ENCODE measurements around the gene RXRG.

RXRG gene

GRCh38 chr1:165449131-165449530 lies 4.2 kb upstream of the RXRG start:
- DNase-seq = no peak

- DNase-seq = no peak
These were observed 462 bp upstream of the RXRG start for GRCh38 chr1:165445388-165445787.

GRCh38 chr1:165443539-165444311 lies 1.2 kb downstream of the RXRG start:
- DNase-seq = no peak

GRCh38 chr1:165442653-165443052 lies 2.3 kb downstream of the RXRG start:
- no peak for DNase-seq

- DNase-seq = no peak
These were observed 2.9 kb downstream of the RXRG start for GRCh38 chr1:165442053-165442452.

- DNase-seq = no peak
These were observed 3.6 kb downstream of the RXRG start for GRCh38 chr1:165441166-165441880.

- no peak for DNase-seq
These were observed 5.6 kb downstream of the RXRG start for GRCh38 chr1:165439330-165439729.

- DNase-seq = no peak
These were observed 7.9 kb downstream of the RXRG start for GRCh38 chr1:165436994-165437393.

GRCh38 chr1:165435801-165436200 lies 9.1 kb downstream of the RXRG start:
- DNase-seq = no peak

- no peak for DNase-seq
These were observed 10.6 kb downstream of the RXRG start for GRCh38 chr1:165434281-165434680.

- DNase-seq = peak; percentile 24
These were observed 13.8 kb downstream of the RXRG start for GRCh38 chr1:165431079-165431478.

GRCh38 chr1:165426745-165427144 lies 18.2 kb downstream of the RXRG start:
- no peak for DNase-seq

- DNase-seq = no peak
These were observed 19.3 kb downstream of the RXRG start for GRCh38 chr1:165425621-165426020.

- peak; percentile 47 for DNase-seq
These were observed 20.3 kb downstream of the RXRG start for GRCh38 chr1:165424454-165425216.

- no peak for DNase-seq
These were observed 21.8 kb downstream of the RXRG start for GRCh38 chr1:165423136-165423535.

- no peak for DNase-seq
These were observed 24.3 kb downstream of the RXRG start for GRCh38 chr1:165420655-165421054.

- no peak for DNase-seq
These were observed 25.1 kb downstream of the RXRG start for GRCh38 chr1:165419839-165420238.

GRCh38 chr1:165418195-165418594 lies 26.7 kb downstream of the RXRG start:
- no peak for DNase-seq

GRCh38 chr1:165416876-165417275 lies 28.1 kb downstream of the RXRG start:
- DNase-seq = no peak

- no peak for DNase-seq
These were observed 29.9 kb downstream of the RXRG start for GRCh38 chr1:165415068-165415467.

- no peak for DNase-seq
These were observed 30.3 kb downstream of the RXRG start for GRCh38 chr1:165414620-165415019.

- no peak for DNase-seq
These were observed 33.5 kb downstream of the RXRG start for GRCh38 chr1:165411396-165411795.

GRCh38 chr1:165409657-165410358 lies 35.1 kb downstream of the RXRG start:
- no peak for DNase-seq
